ENCODE data around the gene ZNF414.

GRCh38 chr19:8484331-8484894, 29.6 kb downstream of the ZNF414 start:
- no peak for TF ChIP-seq POLR2AphosphoS5 (IDR thresholded peaks at IDR 0.05)
- TF ChIP-seq, protein P1, sequence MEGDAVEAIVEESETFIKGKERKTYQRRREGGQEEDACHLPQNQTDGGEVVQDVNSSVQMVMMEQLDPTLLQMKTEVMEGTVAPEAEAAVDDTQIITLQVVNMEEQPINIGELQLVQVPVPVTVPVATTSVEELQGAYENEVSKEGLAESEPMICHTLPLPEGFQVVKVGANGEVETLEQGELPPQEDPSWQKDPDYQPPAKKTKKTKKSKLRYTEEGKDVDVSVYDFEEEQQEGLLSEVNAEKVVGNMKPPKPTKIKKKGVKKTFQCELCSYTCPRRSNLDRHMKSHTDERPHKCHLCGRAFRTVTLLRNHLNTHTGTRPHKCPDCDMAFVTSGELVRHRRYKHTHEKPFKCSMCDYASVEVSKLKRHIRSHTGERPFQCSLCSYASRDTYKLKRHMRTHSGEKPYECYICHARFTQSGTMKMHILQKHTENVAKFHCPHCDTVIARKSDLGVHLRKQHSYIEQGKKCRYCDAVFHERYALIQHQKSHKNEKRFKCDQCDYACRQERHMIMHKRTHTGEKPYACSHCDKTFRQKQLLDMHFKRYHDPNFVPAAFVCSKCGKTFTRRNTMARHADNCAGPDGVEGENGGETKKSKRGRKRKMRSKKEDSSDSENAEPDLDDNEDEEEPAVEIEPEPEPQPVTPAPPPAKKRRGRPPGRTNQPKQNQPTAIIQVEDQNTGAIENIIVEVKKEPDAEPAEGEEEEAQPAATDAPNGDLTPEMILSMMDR (IDR thresholded peaks at IDR 0.05) = no peak
- no peak for TF ChIP-seq EP300 (IDR thresholded peaks at IDR 0.05)
- no peak for TF ChIP-seq POLR2A (IDR thresholded peaks at IDR 0.05)

Measured in suprapubic skin (tissue), 4 donors.